HFF-Myc (cell line): Measurements from ENCODE around the gene SRCIN1.

Experiments
- DNase-seq: peaks from one replicate; pipeline ENCODE4 v3.0.0-alpha.2; 2011; ENCODE audit warnings: low read depth; ENCODE audit errors: extremely low read depth
- H3K4me3 ChIP-seq: replicated peaks from 2 replicates; pipeline ENCODE4 v1.5.1; 2011; ENCODE audit warnings: low read depth, mild to moderate bottlenecking, control low read depth, low read length
- CTCF ChIP-seq: IDR thresholded peaks from 2 replicates; pipeline ENCODE4 v1.5.1; 2012; ENCODE audit warnings: mild to moderate bottlenecking, low read depth, low read length, control low read depth; ENCODE audit errors: missing control alignments

Gene SRCIN1

GRCh38 chr17:38598536-38598935 is 7.2 kb downstream of the SRCIN1 start:
- TF ChIP-seq CTCF: no peak
- DNase-seq: peak; percentile 25
- no peak overlapping the region for H3K4me3 ChIP-seq

- TF ChIP-seq CTCF: no peak
- DNase-seq: no peak
- H3K4me3 ChIP-seq: no peak overlapping the region
These were observed 8.4 kb downstream of the SRCIN1 start for GRCh38 chr17:38597375-38597774.

- H3K4me3 ChIP-seq: no peak overlapping the region
- TF ChIP-seq CTCF: no peak
- no peak for DNase-seq
These were observed 9.1 kb downstream of the SRCIN1 start for GRCh38 chr17:38596651-38597050.

- H3K4me3 ChIP-seq: no peak overlapping the region
- no peak for DNase-seq
These were observed 9.9 kb downstream of the SRCIN1 start for GRCh38 chr17:38595892-38596291.

GRCh38 chr17:38594152-38594551 is 11.6 kb downstream of the SRCIN1 start:
- TF ChIP-seq CTCF: no peak
- DNase-seq: no peak
- no peak overlapping the region for H3K4me3 ChIP-seq

More at GRCh38 chr17:38595892-38596291, 9.9 kb downstream of the SRCIN1 start:
- TF ChIP-seq CTCF: no peak

GRCh38 chr17:38592487-38592886 is 13.3 kb downstream of the SRCIN1 start:
- no peak for TF ChIP-seq CTCF
- DNase-seq: no peak
- no peak overlapping the region for H3K4me3 ChIP-seq

GRCh38 chr17:38591759-38592241 is 14.0 kb downstream of the SRCIN1 start:
- no peak for TF ChIP-seq CTCF
- no peak for DNase-seq
- H3K4me3 ChIP-seq: no peak overlapping the region
